Hematopoietic multipotent progenitor cell treated with erythropoietin and hydrocortisone succinate and interleukin-3 and kit ligand, for 15 days (in vitro differentiated cells): ENCODE measurements around the gene C9orf72.
"Not testable (repeated sequence)": the region's sequence is repeated elsewhere in the genome, so short reads cannot be mapped to it uniquely, and the experiment has no call there.

ENCODE experiments used
- DNase-seq: peaks from one replicate; pipeline ENCODE4 v3.0.0-alpha.2; 2015; ENCODE audit warnings: low spot score

The C9orf72 gene

GRCh38 chr9:27514551-27514950, 58.7 kb downstream of the C9orf72 start:
- no peak for DNase-seq

DNA sequence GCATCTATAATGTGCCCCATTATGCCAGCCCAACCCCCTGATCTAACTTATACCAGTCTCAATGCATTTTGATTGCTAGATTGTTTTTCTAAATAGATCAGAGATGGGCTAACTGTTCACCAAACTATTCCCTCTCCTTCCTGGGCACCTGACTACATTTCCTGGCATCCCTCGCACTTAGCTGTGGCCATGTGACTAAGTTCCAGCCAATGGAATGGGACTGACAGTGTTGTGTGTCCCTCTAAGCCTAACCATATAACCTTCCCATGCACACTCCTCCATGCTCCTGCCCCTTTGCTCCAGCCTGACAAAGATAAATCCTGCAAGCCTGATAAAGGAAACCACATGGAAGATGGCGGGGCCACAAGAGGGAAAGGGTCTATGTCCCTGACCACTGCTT, 61.5 kb downstream of the C9orf72 start:
- DNase-seq = no peak

DNA sequence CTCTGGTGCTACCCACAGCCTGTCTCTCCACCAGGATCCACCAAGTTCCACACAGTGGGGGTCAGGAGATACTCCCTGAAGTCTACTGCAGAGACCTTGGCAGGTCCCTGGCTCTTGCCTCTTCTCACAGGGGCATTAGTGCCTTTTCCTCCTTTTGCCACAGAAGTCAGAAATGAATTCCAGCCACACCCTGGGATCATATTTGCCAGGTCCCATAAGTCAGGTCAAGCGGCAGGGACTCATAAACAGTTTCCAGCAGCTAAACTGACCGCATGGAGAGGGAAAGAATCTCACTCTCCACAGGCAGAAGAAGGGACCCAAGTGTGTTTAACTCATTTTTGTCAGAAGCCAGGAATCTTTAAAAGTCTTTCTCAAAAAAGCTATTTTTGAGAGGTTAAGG, 62.5 kb downstream of the C9orf72 start:
- no peak for DNase-seq

- no peak for DNase-seq
Measured at GRCh38 chr9:27506981-27507380, 66.3 kb downstream of the C9orf72 start.

GRCh38 chr9:27505744-27506161, 67.5 kb downstream of the C9orf72 start:
- no peak for DNase-seq

- DNase-seq = no peak
Measured at GRCh38 chr9:27504259-27504658, 69.0 kb downstream of the C9orf72 start.

DNA sequence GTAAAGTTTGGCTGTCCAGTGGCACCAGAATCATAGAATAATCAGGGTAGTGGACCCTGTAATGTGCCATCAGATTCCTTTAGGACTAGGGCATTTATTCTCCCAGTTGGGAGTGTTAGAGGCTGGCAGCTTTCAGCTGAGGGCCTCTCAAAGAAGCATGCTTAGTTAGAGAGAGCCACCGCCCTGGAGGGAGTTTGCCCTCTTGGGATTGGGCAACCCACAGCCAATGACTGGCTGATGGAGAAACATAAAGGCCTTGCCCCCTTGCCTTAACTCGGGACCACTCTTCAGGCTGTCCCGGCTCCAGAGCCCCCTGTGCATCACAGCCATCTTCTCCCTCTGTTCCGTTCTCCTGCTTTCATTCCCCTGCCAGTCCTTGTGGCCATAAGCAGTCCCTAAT, 69.7 kb downstream of the C9orf72 start:
- no peak for DNase-seq

DNA sequence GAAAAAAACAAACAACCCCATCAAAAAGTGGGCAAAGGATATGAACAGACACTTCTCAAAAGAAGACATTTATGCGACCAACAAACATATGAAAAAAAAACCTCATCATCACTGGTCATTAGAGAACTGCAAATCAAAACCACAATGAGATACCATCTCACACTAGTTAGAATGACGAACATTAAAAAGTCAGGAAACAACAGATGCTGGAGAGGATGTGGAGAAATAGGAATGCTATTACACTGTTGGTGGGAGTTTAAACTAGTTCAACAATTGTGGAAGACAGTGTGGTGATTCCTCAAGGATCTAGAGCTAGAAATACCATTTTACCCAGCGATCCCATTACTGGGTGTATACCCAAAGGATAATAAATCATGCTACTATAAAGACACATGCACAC, 72.4 kb downstream of the C9orf72 start:
- not testable (repeated sequence) for DNase-seq

DNA sequence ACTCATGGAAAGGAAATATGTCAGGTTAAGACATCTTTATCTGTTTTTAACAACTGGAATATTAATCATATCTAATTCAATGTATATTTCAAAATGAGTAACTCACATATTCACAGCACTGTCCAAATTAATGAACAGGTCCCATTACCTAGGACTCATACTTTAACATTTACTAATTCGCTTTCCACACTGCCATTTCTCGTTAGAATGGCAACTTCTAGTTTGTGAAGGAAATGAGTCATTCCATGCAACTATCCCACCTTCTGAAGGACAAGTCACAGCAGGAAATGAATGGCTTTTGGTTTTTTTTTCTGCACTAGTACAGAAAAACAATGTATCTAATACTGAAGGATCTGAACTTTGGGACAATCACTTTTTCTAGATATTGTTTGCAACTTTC, 73.8 kb downstream of the C9orf72 start:
- DNase-seq = no peak

DNA sequence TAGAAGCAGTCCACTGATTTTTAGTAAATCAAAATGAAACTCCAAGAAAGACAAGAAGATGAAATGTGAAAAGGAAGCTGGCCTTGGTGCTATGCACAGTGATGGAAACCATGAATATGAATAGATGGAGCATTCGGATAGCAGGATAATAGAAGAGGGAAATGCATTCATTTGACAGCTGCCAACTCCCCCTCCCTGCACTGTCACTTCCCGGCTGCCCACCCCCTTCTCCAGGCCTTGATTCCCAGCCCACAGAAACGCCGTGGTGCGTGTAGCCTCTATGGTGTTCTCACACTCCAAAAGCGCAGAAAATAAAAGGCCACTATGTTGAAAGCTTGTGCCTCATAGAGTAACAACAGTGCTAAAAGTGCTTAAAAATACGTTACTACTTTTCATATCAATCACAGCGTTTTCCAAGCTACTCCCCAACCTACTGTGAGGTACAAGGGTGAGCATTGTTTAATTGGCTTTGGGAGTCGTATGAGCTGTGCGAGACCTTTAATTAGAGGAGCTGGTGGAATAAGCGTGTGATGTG, 75.3 kb downstream of the C9orf72 start:
- DNase-seq = no peak
